GM18858 (cell line): ENCODE data around the gene PTPN22.

Experiments used
- ATAC-seq: cut with Tn5 transposase; IDR thresholded peaks from one replicate; pipeline ENCODE4 v1.9.1; 2021; ENCODE audit not compliant: unreplicated experiment

Gene PTPN22

GRCh38 chr1:113804421-113805255 is 66.9 kb downstream of the PTPN22 start:
- no peak for ATAC-seq

GRCh38 chr1:113802367-113803007 is 69.0 kb downstream of the PTPN22 start:
- ATAC-seq: no peak

- no peak for ATAC-seq
Measured at GRCh38 chr1:113800487-113800886, 71.0 kb downstream of the PTPN22 start.

- ATAC-seq: no peak
Measured at GRCh38 chr1:113797472-113797871, 74.0 kb downstream of the PTPN22 start.

- ATAC-seq: no peak
Measured at GRCh38 chr1:113793878-113794834, 77.4 kb downstream of the PTPN22 start.

- no peak for ATAC-seq
Measured at GRCh38 chr1:113792986-113793385, 78.5 kb downstream of the PTPN22 start.

- no peak for ATAC-seq
Measured at GRCh38 chr1:113792471-113792870, 79.0 kb downstream of the PTPN22 start.

- no peak for ATAC-seq
Measured at GRCh38 chr1:113788802-113789201, 82.7 kb downstream of the PTPN22 start.

GRCh38 chr1:113787663-113788062 is 83.8 kb downstream of the PTPN22 start:
- no peak for ATAC-seq

- no peak for ATAC-seq
Measured at GRCh38 chr1:113786069-113786468, 85.4 kb downstream of the PTPN22 start.

- ATAC-seq: peak; percentile 61
Measured at GRCh38 chr1:113784104-113784779, 87.3 kb downstream of the PTPN22 start.

GRCh38 chr1:113783254-113784103 is 88.0 kb downstream of the PTPN22 start:
- peak; percentile 52 for ATAC-seq

- no peak for ATAC-seq
Measured at GRCh38 chr1:113782406-113782805, 89.1 kb downstream of the PTPN22 start.

GRCh38 chr1:113780374-113781146 is 91.0 kb downstream of the PTPN22 start:
- peak; percentile 43 for ATAC-seq

- no peak for ATAC-seq
Measured at GRCh38 chr1:113779542-113779941, 92.0 kb downstream of the PTPN22 start.

- no peak for ATAC-seq
Measured at GRCh38 chr1:113777561-113777960, 94.0 kb downstream of the PTPN22 start.

- ATAC-seq: no peak
Measured at GRCh38 chr1:113770031-113770430, 101.5 kb downstream of the PTPN22 start.

GRCh38 chr1:113769601-113769970 is 101.9 kb downstream of the PTPN22 start:
- ATAC-seq: no peak
